Caco-2 (cell line): Measurements from ENCODE around the gene DCTD. TPM values are rescaled to one million over a fixed set of nuclear protein-coding genes. Genes with fewer than 3 reads are reported as not detected.

ENCODE experiments used
- BruUV-seq: library from RNA; stranded (reverse); fragments of 400-500 nt; replicated peaks from 2 replicates; lab custom pipeline; 2021; lab: Mats Ljungman, UMichigan
- CTCF ChIA-PET: fragments of 300-600 bp; sonication (Branson Sonifier 250); formaldehyde crosslinking; loops from one replicate; lab custom pipeline; 2022; ENCODE audit warnings: antibody characterized with exemption; lab: Charles Lee
- POLR2A ChIA-PET: fragments of 300-600 bp; sonication (Branson Sonifier 250); formaldehyde crosslinking; loops from one replicate; lab custom pipeline; 2022; ENCODE audit warnings: antibody characterized with exemption; lab: Charles Lee
- DNase-seq, 2 experiments: peaks; one replicate each; pipeline versions ENCODE4 v3.0.0 to v3.0.0-alpha.2; 2020 to 2022
- H3K27me3 ChIP-seq: replicated peaks from 2 replicates; pipeline ENCODE4 v1.6.0; 2011; ENCODE audit warnings: low read length; ENCODE audit not compliant: control insufficient read depth, insufficient read depth
- H3K36me3 ChIP-seq: 2 replicates; pipeline ENCODE4 v1.5.1; 2011; ENCODE audit warnings: low read length; ENCODE audit not compliant: control insufficient read depth, insufficient read depth
- H3K4me1 ChIP-seq: fragments of 250-450 bp; sonication (Bioruptor Pico); 2 replicates; pipeline ENCODE4 v1.5.1; 2020; ENCODE audit warnings: mild to moderate bottlenecking
- H3K4me3 ChIP-seq: 2 replicates; pipeline ENCODE4 v1.5.1; 2011; ENCODE audit warnings: low read depth, mild to moderate bottlenecking, control low read depth, low read length
- H3K9me3 ChIP-seq: fragments of 250-450 bp; sonication (Bioruptor Pico); 2 replicates; pipeline ENCODE4 v1.5.1; 2020; ENCODE audit warnings: mild to moderate bottlenecking, moderate library complexity
- H3K27ac Mint-ChIP-seq: one replicate; pipeline ENCODE4 v1.8.0; 2022; ENCODE audit warnings: mixed read lengths; ENCODE audit not compliant: unreplicated experiment
- H3K27me3 Mint-ChIP-seq: one replicate; pipeline ENCODE4 v1.8.0; 2022; ENCODE audit warnings: mixed read lengths; ENCODE audit not compliant: insufficient read depth, unreplicated experiment
- H3K36me3 Mint-ChIP-seq: one replicate; pipeline ENCODE4 v1.8.0; 2022; ENCODE audit warnings: mild to moderate bottlenecking, mixed read lengths; ENCODE audit not compliant: insufficient read depth, unreplicated experiment
- H3K4me1 Mint-ChIP-seq: one replicate; pipeline ENCODE4 v1.8.0; 2022; ENCODE audit warnings: low read depth, mixed read lengths; ENCODE audit not compliant: unreplicated experiment
- H3K4me3 Mint-ChIP-seq: one replicate; pipeline ENCODE4 v1.8.0; 2022; ENCODE audit warnings: mild to moderate bottlenecking, moderate library complexity, mixed read lengths; ENCODE audit not compliant: unreplicated experiment
- H3K9me3 Mint-ChIP-seq: one replicate; pipeline ENCODE4 v1.8.0; 2022; ENCODE audit warnings: mixed read lengths; ENCODE audit not compliant: unreplicated experiment
- intact Hi-C: fragments of 100-400 bp; cut with micrococcal nuclease; formaldehyde crosslinking; loops from one replicate; pipeline ENCODE4 v1.10.0; 2022; ENCODE audit not compliant: unreplicated experiment
- total RNA-seq: library from RNA; stranded (reverse); gene quantifications from 2 replicates; pipeline ENCODE4 v1.2.3, GENCODE V29; 2022
- TF ChIP-seq, protein P1 (sequence below), 2 experiments: fragments of 200-600 bp in 1 of 2; IDR thresholded peaks; 1 replicate in 1 of 2; 2 replicates in 1 of 2; pipeline versions ENCODE4 v1.5.1 to v1.8.0; 2011 to 2022; ENCODE audit warnings: antibody characterized with exemption in 1 of 2, control low read depth in 1 of 2, inconsistent platforms in 1 of 2, low read depth in 1 of 2, low read length in 1 of 2, mild to moderate bottlenecking in 1 of 2, moderate library complexity in 1 of 2; ENCODE audit not compliant: insufficient read depth in 1 of 2, severe bottlenecking in 1 of 2, unreplicated experiment in 1 of 2

Gene DCTD
- total RNA-seq, 1 experiment from 2014 or later = 79.0 TPM

DNA sequence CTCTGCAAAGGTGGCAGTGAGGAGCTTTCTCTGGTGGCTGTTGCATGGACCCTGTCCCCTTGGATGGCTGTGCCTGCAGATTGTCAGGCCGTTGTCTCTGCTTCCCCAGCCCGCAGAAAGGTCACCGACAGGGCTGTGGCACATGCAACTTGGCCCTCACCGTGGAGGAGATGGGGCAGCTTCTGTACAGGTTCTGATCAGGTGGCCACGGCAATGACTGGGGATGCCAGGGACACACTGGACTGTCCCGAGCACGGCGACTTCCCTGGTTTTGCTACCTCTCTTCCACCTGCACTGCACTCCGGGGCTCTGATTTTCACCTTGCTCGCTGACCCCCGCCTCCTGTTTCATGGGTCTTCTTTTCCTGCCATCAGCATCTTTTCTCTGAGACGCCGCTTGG, 43.5 kb downstream of the DCTD start:
- Mint-ChIP-seq H3K9me3 (no peaks in the 10 kb centered on the region), H3K4me1 (peaks cover 11% of the 10 kb centered on the region), H3K27ac (no peak overlapping the region), H3K4me3 (no peak overlapping the region), H3K27me3 (no peaks in the 10 kb centered on the region), H3K36me3 (no peaks in the 10 kb centered on the region)
- Histone ChIP-seq H3K36me3 (no peaks in the 10 kb centered on the region), H3K4me3 (no peak overlapping the region), H3K27me3 (no peaks in the 10 kb centered on the region), H3K4me1 (no peaks in the 10 kb centered on the region), H3K9me3 (no peaks in the 10 kb centered on the region)
- no TSS peak for BruUV-seq
- TF ChIP-seq, protein P1, sequence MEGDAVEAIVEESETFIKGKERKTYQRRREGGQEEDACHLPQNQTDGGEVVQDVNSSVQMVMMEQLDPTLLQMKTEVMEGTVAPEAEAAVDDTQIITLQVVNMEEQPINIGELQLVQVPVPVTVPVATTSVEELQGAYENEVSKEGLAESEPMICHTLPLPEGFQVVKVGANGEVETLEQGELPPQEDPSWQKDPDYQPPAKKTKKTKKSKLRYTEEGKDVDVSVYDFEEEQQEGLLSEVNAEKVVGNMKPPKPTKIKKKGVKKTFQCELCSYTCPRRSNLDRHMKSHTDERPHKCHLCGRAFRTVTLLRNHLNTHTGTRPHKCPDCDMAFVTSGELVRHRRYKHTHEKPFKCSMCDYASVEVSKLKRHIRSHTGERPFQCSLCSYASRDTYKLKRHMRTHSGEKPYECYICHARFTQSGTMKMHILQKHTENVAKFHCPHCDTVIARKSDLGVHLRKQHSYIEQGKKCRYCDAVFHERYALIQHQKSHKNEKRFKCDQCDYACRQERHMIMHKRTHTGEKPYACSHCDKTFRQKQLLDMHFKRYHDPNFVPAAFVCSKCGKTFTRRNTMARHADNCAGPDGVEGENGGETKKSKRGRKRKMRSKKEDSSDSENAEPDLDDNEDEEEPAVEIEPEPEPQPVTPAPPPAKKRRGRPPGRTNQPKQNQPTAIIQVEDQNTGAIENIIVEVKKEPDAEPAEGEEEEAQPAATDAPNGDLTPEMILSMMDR (IDR thresholded peaks at IDR 0.05; ENCODE audit: insufficient read depth in 1 of 2, low read depth in 1 of 2, low read length in 1 of 2, severe bottlenecking in 1 of 2, unreplicated experiment in 1 of 2) = no peak
- ChIA-PET CTCF (no interaction called here), POLR2A (no interaction called here)
- intact Hi-C loops = no loop called here
- no peak for DNase-seq

DNA sequence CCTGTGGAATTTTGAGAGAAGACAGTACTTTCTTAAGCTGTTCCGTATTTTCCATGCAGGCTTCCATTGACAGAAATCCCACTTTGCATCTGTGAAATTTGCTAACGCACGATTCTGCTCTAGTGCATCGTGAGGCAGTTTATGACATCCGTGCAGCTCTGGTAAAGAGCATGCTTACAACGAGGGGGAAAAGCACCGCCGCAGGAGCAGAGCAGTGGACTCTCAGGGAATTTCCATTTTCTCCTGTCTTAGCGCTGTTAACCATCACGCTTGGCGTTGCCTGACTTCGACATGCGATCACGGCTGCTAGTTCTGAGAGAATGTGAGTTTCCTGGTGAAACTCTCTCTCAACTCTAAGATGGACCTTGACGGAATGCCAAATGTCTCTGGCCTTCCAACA, 43.9 kb downstream of the DCTD start:
- TF ChIP-seq, protein P1 (IDR thresholded peaks at IDR 0.05; ENCODE audit: insufficient read depth in 1 of 2, low read depth in 1 of 2, low read length in 1 of 2, severe bottlenecking in 1 of 2, unreplicated experiment in 1 of 2) = no peak
- no peak overlapping the region for H3K4me3 Mint-ChIP-seq
- H3K4me1 Mint-ChIP-seq = peaks cover 11% of the 10 kb centered on the region
- Histone ChIP-seq H3K9me3 (no peaks in the 10 kb centered on the region), H3K36me3 (no peaks in the 10 kb centered on the region), H3K4me3 (no peak overlapping the region), H3K27me3 (no peaks in the 10 kb centered on the region), H3K4me1 (no peaks in the 10 kb centered on the region)
- no peak overlapping the region for H3K27ac Mint-ChIP-seq
- intact Hi-C loops = no loop called here
- DNase-seq = no peak
- BruUV-seq = no TSS peak
- H3K9me3 Mint-ChIP-seq = no peaks in the 10 kb centered on the region
- ChIA-PET POLR2A (no interaction called here), CTCF (no interaction called here)
- no peaks in the 10 kb centered on the region for H3K27me3 Mint-ChIP-seq
- H3K36me3 Mint-ChIP-seq = no peaks in the 10 kb centered on the region

DNA sequence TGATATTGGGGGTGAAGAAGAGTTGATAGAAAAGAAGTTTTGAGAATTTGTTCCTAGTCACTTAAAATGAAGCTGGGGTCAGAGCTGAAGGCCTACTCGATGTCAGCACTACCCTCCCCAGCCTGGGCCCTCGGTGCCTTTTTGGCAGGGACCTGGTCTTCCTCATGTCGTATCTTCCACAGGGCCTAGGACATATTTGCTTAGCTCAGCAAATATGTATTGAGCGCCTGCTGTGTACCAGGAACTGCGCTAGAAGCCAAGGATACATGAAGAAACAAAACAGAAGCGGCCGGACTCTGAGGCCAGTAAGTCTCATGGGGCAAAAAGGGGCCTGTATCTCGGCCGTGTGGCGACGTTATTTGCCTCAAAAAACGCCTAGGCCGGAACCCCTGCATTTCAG, 44.3 kb downstream of the DCTD start:
- no peak for DNase-seq
- H3K36me3 ChIP-seq = no peaks in the 10 kb centered on the region
- Mint-ChIP-seq H3K9me3 (no peaks in the 10 kb centered on the region), H3K4me1 (peaks cover 8% of the 10 kb centered on the region), H3K4me3 (no peak overlapping the region), H3K36me3 (no peaks in the 10 kb centered on the region), H3K27ac (no peak overlapping the region), H3K27me3 (no peaks in the 10 kb centered on the region)
- intact Hi-C loops = no loop called here
- H3K27me3 ChIP-seq = no peaks in the 10 kb centered on the region
- TF ChIP-seq, protein P1 (IDR thresholded peaks at IDR 0.05; ENCODE audit: insufficient read depth in 1 of 2, low read depth in 1 of 2, low read length in 1 of 2, severe bottlenecking in 1 of 2, unreplicated experiment in 1 of 2) = no peak
- no TSS peak for BruUV-seq
- no peaks in the 10 kb centered on the region for H3K9me3 ChIP-seq
- no peaks in the 10 kb centered on the region for H3K4me1 ChIP-seq
- ChIA-PET POLR2A (no interaction called here), CTCF (no interaction called here)
- no peak overlapping the region for H3K4me3 ChIP-seq
